ENCODE data around the gene CAMKMT.

Gene CAMKMT

GRCh38 chr2:44793322-44793870, 431.6 kb downstream of the CAMKMT start:
- H3K4me3 ChIP-seq (ENCODE audit: insufficient read depth, low read length, poor library complexity, severe bottlenecking), result no peak overlapping the region
- no peaks in the 10 kb centered on the region for H3F3A ChIP-seq (ENCODE audit: insufficient read depth)
- no peaks in the 10 kb centered on the region for H3K79me2 ChIP-seq (ENCODE audit: insufficient read depth, low read length)
- no peaks in the 10 kb centered on the region for H4K20me1 ChIP-seq (ENCODE audit: low read depth, low read length)
- no peak overlapping the region for H2AFZ ChIP-seq (ENCODE audit: low read depth, low read length, severe bottlenecking)
- no peak overlapping the region for H3K9ac ChIP-seq (ENCODE audit: low read length)
- no peaks in the 10 kb centered on the region for H3K9me3 ChIP-seq (ENCODE audit: insufficient read depth, low read length)
- H3K27me3 ChIP-seq (ENCODE audit: low read length), result no peaks in the 10 kb centered on the region
- H3K9me2 ChIP-seq (replicated peaks; ENCODE audit: insufficient read depth, low read length), result no peaks in the 10 kb centered on the region
- no peaks in the 10 kb centered on the region for H3K36me3 ChIP-seq (ENCODE audit: low read length)
- TF ChIP-seq EZH2phosphoT487 (conservative IDR thresholded peaks at IDR 0.05; ENCODE audit: low read length), result no peak
- TF ChIP-seq, protein P1, sequence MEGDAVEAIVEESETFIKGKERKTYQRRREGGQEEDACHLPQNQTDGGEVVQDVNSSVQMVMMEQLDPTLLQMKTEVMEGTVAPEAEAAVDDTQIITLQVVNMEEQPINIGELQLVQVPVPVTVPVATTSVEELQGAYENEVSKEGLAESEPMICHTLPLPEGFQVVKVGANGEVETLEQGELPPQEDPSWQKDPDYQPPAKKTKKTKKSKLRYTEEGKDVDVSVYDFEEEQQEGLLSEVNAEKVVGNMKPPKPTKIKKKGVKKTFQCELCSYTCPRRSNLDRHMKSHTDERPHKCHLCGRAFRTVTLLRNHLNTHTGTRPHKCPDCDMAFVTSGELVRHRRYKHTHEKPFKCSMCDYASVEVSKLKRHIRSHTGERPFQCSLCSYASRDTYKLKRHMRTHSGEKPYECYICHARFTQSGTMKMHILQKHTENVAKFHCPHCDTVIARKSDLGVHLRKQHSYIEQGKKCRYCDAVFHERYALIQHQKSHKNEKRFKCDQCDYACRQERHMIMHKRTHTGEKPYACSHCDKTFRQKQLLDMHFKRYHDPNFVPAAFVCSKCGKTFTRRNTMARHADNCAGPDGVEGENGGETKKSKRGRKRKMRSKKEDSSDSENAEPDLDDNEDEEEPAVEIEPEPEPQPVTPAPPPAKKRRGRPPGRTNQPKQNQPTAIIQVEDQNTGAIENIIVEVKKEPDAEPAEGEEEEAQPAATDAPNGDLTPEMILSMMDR (IDR thresholded peaks at IDR 0.05; ENCODE audit: insufficient read depth, low read length, poor library complexity, severe bottlenecking), result no peak
- H3K27ac ChIP-seq (ENCODE audit: low read depth, low read length), result no peak overlapping the region
- H3K4me2 ChIP-seq (ENCODE audit: low read depth, low read length, poor library complexity, severe bottlenecking), result no peak overlapping the region

DNA sequence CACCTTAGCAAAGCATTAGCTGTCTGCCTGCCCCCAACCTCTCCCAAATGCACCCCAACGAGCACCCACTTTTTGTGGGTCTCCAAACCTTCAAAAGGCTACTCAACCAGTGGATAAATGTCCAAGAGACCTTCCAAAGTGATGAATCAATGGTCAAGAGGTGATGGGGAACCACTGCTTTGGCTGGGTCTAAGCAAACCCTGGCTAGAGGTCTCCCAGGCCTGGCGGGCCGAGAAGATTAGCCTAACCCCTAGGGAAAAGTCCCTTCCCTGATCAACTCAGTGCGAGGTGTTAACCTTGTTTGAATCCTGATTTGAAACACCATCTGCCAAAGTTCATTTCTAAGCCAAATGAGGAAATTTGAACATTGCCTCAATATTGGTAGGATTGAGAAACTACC, 435.0 kb downstream of the CAMKMT start:
- no peaks in the 10 kb centered on the region for H4K20me1 ChIP-seq (ENCODE audit: low read depth, low read length)
- no peaks in the 10 kb centered on the region for H3K9me3 ChIP-seq (ENCODE audit: insufficient read depth, low read length)
- no peaks in the 10 kb centered on the region for H3F3A ChIP-seq (ENCODE audit: insufficient read depth)
- no peak overlapping the region for H3K4me2 ChIP-seq (ENCODE audit: low read depth, low read length, poor library complexity, severe bottlenecking)
- H3K27ac ChIP-seq (ENCODE audit: low read depth, low read length), result no peak overlapping the region
- no peaks in the 10 kb centered on the region for H3K36me3 ChIP-seq (ENCODE audit: low read length)
- TF ChIP-seq, protein P1 (IDR thresholded peaks at IDR 0.05; ENCODE audit: insufficient read depth, low read length, poor library complexity, severe bottlenecking), result no peak
- no peak for TF ChIP-seq EZH2phosphoT487 (conservative IDR thresholded peaks at IDR 0.05; ENCODE audit: low read length)
- no peak overlapping the region for H2AFZ ChIP-seq (ENCODE audit: low read depth, low read length, severe bottlenecking)
- H3K27me3 ChIP-seq (ENCODE audit: low read length), result no peaks in the 10 kb centered on the region
- H3K9ac ChIP-seq (ENCODE audit: low read length), result no peak overlapping the region
- H3K4me3 ChIP-seq (ENCODE audit: insufficient read depth, low read length, poor library complexity, severe bottlenecking), result no peak overlapping the region
- H3K79me2 ChIP-seq (ENCODE audit: insufficient read depth, low read length), result no peaks in the 10 kb centered on the region
- H3K9me2 ChIP-seq (replicated peaks; ENCODE audit: insufficient read depth, low read length), result no peaks in the 10 kb centered on the region

GRCh38 chr2:44798139-44798659, 436.5 kb downstream of the CAMKMT start:
- Histone ChIP-seq H3K27me3 (ENCODE audit: low read length) (no peaks in the 10 kb centered on the region), H3K4me2 (ENCODE audit: low read depth, low read length, poor library complexity, severe bottlenecking) (no peak overlapping the region)

More at GRCh38 chr2:44798139-44798659, 436.5 kb downstream of the CAMKMT start:
- no peaks in the 10 kb centered on the region for H3K36me3 ChIP-seq (ENCODE audit: low read length)
- no peak overlapping the region for H3K27ac ChIP-seq (ENCODE audit: low read depth, low read length)
- H3K79me2 ChIP-seq (ENCODE audit: insufficient read depth, low read length), result no peaks in the 10 kb centered on the region
- H3K9me2 ChIP-seq (replicated peaks; ENCODE audit: insufficient read depth, low read length), result no peaks in the 10 kb centered on the region
- H3K9ac ChIP-seq (ENCODE audit: low read length), result no peak overlapping the region
- H4K20me1 ChIP-seq (ENCODE audit: low read depth, low read length), result no peaks in the 10 kb centered on the region
- no peak overlapping the region for H2AFZ ChIP-seq (ENCODE audit: low read depth, low read length, severe bottlenecking)
- H3K4me3 ChIP-seq (ENCODE audit: insufficient read depth, low read length, poor library complexity, severe bottlenecking), result no peak overlapping the region
- H3K9me3 ChIP-seq (ENCODE audit: insufficient read depth, low read length), result no peaks in the 10 kb centered on the region
- no peak for TF ChIP-seq EZH2phosphoT487 (conservative IDR thresholded peaks at IDR 0.05; ENCODE audit: low read length)
- TF ChIP-seq, protein P1 (IDR thresholded peaks at IDR 0.05; ENCODE audit: insufficient read depth, low read length, poor library complexity, severe bottlenecking), result no peak
- no peaks in the 10 kb centered on the region for H3F3A ChIP-seq (ENCODE audit: insufficient read depth)
